Liver (tissue), 9 donors: Measurements from ENCODE around the gene ABAT. TPM values are rescaled to one million over a fixed set of nuclear protein-coding genes. Genes with fewer than 3 reads are reported as not detected.

Experiments
- DNase-seq: peaks from one replicate; pipeline ENCODE4 v3.0.0-alpha.2; 2017; ENCODE audit warnings: low spot score
- H3K27ac ChIP-seq, 2 donors: one replicate each; pipeline ENCODE4 v1.7.0; 2013; ENCODE audit warnings: inconsistent platforms in 2 of 2, low read length in 2 of 2, control low read depth in 1 of 2, low read depth in 1 of 2, mild to moderate bottlenecking in 1 of 2
- H3K27me3 ChIP-seq, 4 donors: one replicate each; pipeline versions ENCODE4 v1.6.1 to v1.7.0; 2013; ENCODE audit warnings: low read length in 3 of 4, inconsistent platforms in 1 of 4, mild to moderate bottlenecking in 1 of 4, moderate library complexity in 1 of 4; ENCODE audit not compliant: control insufficient read depth in 4 of 4, insufficient read depth in 4 of 4
- H3K36me3 ChIP-seq, 4 donors: one replicate each; pipeline versions ENCODE4 v1.6.1 to v1.7.0; 2013; ENCODE audit warnings: low read length in 3 of 4, mild to moderate bottlenecking in 3 of 4, low read depth in 1 of 4, moderate library complexity in 1 of 4; ENCODE audit not compliant: control insufficient read depth in 4 of 4, insufficient read depth in 3 of 4
- H3K4me1 ChIP-seq, 4 donors: one replicate each; pipeline versions ENCODE4 v1.6.1 to v1.7.0; 2013; ENCODE audit warnings: low read length in 3 of 4, mild to moderate bottlenecking in 3 of 4, moderate library complexity in 1 of 4; ENCODE audit not compliant: control insufficient read depth in 4 of 4, insufficient read depth in 4 of 4
- H3K4me3 ChIP-seq, 3 donors: one replicate each; pipeline versions ENCODE4 v1.6.1 to v1.7.0; 2013; ENCODE audit warnings: low read length in 3 of 3, control low read depth in 1 of 3, low read depth in 1 of 3, mild to moderate bottlenecking in 1 of 3
- H3K9ac ChIP-seq, 2 donors: one replicate each; pipeline ENCODE4 v1.7.0; 2013; ENCODE audit warnings: low read length in 2 of 2, mild to moderate bottlenecking in 2 of 2, moderate library complexity in 2 of 2, control low read depth in 1 of 2, low read depth in 1 of 2
- H3K9me3 ChIP-seq, 4 donors: one replicate each; pipeline versions ENCODE4 v1.6.1 to v1.7.0; 2013; ENCODE audit warnings: low read length in 3 of 4; ENCODE audit not compliant: control insufficient read depth in 4 of 4
- ATF3 ChIP-seq: IDR thresholded peaks from 2 replicates; pipeline ENCODE4 v1.6.1; 2016; ENCODE audit warnings: antibody characterized with exemption
- CTCF ChIP-seq: fragments of 150-350 bp; IDR thresholded peaks from 2 replicates; pipeline ENCODE4 v1.5.1; 2017; ENCODE audit warnings: improper control_type of control experiment, low read depth, low read length; ENCODE audit not compliant: missing input control
- EGR1 ChIP-seq, 2 donors: IDR thresholded peaks; 2 replicates each; pipeline ENCODE4 v1.6.1; 2016 to 2018; ENCODE audit warnings: antibody characterized with exemption in 2 of 2, low read depth in 2 of 2
- FOXA2 ChIP-seq: IDR thresholded peaks from 2 replicates; pipeline ENCODE4 v1.6.1; 2016; ENCODE audit warnings: antibody characterized with exemption
- GABPA ChIP-seq, 2 donors: IDR thresholded peaks in 1 of 2; conservative IDR thresholded peaks in 1 of 2; 2 replicates each; pipeline ENCODE4 v1.6.1; 2016; ENCODE audit warnings: antibody characterized with exemption in 2 of 2, mild to moderate bottlenecking in 1 of 2, moderate library complexity in 1 of 2
- HNF4A ChIP-seq, 2 donors: conservative IDR thresholded peaks; 2 replicates each; pipeline ENCODE4 v1.6.1; 2016; ENCODE audit warnings: antibody characterized with exemption in 2 of 2, mild to moderate bottlenecking in 2 of 2
- HNF4G ChIP-seq: IDR thresholded peaks from 2 replicates; pipeline ENCODE4 v1.6.1; 2016; ENCODE audit warnings: antibody characterized with exemption
- JUND ChIP-seq, 2 donors: IDR thresholded peaks; 2 replicates each; pipeline ENCODE4 v1.6.1; 2016; ENCODE audit warnings: antibody characterized with exemption in 2 of 2
- MAX ChIP-seq: IDR thresholded peaks from 2 replicates; pipeline ENCODE4 v1.6.1; 2016; ENCODE audit warnings: antibody characterized with exemption
- NR2F2 ChIP-seq: IDR thresholded peaks from 2 replicates; pipeline ENCODE4 v1.6.1; 2016; ENCODE audit warnings: antibody characterized with exemption
- RAD21 ChIP-seq, 2 donors: IDR thresholded peaks; 2 replicates each; pipeline ENCODE4 v1.6.1; 2016; ENCODE audit warnings: antibody characterized with exemption in 2 of 2, mild to moderate bottlenecking in 2 of 2
- RXRA ChIP-seq, 2 donors: IDR thresholded peaks; 2 replicates each; pipeline ENCODE4 v1.6.1; 2017 to 2018; ENCODE audit warnings: antibody characterized with exemption in 2 of 2, mild to moderate bottlenecking in 1 of 2
- SP1 ChIP-seq: IDR thresholded peaks from 2 replicates; pipeline ENCODE4 v1.6.1; 2018; ENCODE audit warnings: antibody characterized with exemption, mild to moderate bottlenecking
- TAF1 ChIP-seq: conservative IDR thresholded peaks from 2 replicates; pipeline ENCODE4 v1.6.1; 2016; ENCODE audit warnings: antibody characterized with exemption, mild to moderate bottlenecking
- YY1 ChIP-seq: IDR thresholded peaks from 2 replicates; pipeline ENCODE4 v1.6.1; 2016; ENCODE audit warnings: antibody characterized with exemption, mild to moderate bottlenecking
- ZBTB33 ChIP-seq: IDR thresholded peaks from 2 replicates; pipeline ENCODE4 v1.6.1; 2016; ENCODE audit warnings: antibody characterized with exemption
- WGBS: extraction: QIAGEN DNeasy Blood & Tissue Kit; methylation state at CpG from one replicate; pipeline ENCODE4 v1.1.7; 2013; 5-methylcytosine and 5-hydroxymethylcytosine counted together
- polyA plus RNA-seq, 2 donors: library from polyadenylated mRNA; stranded (reverse) in 1 of 2; unstranded in 1 of 2; fragments of 200-250 nt in 1 of 2; fragments of >200 nt in 1 of 2; fragmentation: Nextera tagmentation in 1 of 2; extraction: Ambion mirVana in 1 of 2; gene quantifications; one replicate each; pipeline versions ENCODE4 v1.2.1 to v1.2.3, GENCODE V29; 2013 to 2015
- total RNA-seq, 2 donors: library from RNA; depleted of rRNA; stranded (reverse); fragments of >200 nt; gene quantifications; one replicate each; pipeline ENCODE4 v1.2.3, GENCODE V29; 2014
- TF ChIP-seq, protein P1 (sequence below): IDR thresholded peaks from 2 replicates; pipeline ENCODE4 v1.6.1; 2016; ENCODE audit warnings: antibody characterized with exemption, mild to moderate bottlenecking
- donor health status: healthy.
- donor health status: healthy.
- donor health status: healthy.
- donor health status: healthy.
- donor health status: healthy.

ABAT gene
- total and polyA plus RNA-seq, 4 donors, result 52.4 to 205 (median 141) TPM

DNA sequence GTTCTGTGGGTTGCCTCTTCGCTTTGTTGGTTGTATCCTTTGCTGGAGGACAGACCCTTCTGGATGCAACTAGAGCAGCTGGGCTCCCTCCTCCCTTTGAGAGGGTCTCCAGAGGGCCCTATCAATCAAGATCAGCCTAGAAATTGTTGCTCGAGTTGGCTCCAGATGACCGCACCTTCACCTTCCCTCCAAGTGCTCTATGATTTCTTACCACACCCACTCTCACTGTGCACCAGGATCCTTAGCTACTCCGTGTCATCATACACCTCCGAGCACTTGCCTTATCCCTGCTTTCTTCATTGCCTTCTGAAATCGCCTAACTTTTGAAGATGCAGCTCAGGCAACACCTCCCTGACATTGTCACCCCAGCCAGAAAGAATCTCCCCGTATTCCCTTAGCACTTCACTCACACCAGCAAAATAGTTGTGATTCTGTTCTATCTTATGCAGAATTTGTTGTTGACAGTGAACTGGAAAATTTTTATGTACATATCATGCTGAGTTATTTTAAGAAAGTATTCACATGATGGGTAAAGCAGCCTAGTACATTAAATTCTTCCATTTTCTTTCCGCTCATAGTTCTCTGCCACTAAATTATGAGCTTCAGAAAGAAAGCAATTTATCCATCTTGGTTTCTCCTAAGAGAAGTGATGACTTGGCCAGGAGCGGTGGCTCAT, 52.9 kb downstream of the ABAT start:
- Histone ChIP-seq H3K27ac (no peak overlapping the region), H3K4me3 (no peak overlapping the region), H3K9me3 (no peaks in the 10 kb centered on the region), H3K36me3 (peaks cover 0 to 2% (median 0%) of the 10 kb centered on the region in 4 donors), H3K9ac (no peak overlapping the region), H3K4me1 (peaks cover 6 to 29% (median 9%) of the 10 kb centered on the region in 4 donors), H3K27me3 (no peaks in the 10 kb centered on the region)
- TF ChIP-seq, protein P1, sequence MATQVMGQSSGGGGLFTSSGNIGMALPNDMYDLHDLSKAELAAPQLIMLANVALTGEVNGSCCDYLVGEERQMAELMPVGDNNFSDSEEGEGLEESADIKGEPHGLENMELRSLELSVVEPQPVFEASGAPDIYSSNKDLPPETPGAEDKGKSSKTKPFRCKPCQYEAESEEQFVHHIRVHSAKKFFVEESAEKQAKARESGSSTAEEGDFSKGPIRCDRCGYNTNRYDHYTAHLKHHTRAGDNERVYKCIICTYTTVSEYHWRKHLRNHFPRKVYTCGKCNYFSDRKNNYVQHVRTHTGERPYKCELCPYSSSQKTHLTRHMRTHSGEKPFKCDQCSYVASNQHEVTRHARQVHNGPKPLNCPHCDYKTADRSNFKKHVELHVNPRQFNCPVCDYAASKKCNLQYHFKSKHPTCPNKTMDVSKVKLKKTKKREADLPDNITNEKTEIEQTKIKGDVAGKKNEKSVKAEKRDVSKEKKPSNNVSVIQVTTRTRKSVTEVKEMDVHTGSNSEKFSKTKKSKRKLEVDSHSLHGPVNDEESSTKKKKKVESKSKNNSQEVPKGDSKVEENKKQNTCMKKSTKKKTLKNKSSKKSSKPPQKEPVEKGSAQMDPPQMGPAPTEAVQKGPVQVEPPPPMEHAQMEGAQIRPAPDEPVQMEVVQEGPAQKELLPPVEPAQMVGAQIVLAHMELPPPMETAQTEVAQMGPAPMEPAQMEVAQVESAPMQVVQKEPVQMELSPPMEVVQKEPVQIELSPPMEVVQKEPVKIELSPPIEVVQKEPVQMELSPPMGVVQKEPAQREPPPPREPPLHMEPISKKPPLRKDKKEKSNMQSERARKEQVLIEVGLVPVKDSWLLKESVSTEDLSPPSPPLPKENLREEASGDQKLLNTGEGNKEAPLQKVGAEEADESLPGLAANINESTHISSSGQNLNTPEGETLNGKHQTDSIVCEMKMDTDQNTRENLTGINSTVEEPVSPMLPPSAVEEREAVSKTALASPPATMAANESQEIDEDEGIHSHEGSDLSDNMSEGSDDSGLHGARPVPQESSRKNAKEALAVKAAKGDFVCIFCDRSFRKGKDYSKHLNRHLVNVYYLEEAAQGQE, result no peak
- TF ChIP-seq CTCF (no peak), RXRA (IDR thresholded peaks at IDR 0.05) (no peak), NR2F2 (no peak), RAD21 (IDR thresholded peaks at IDR 0.05) (no peak), FOXA2 (no peak), HNF4A (conservative IDR thresholded peaks at IDR 0.05) (no peak), ATF3 (no peak), HNF4G (no peak), MAX (no peak)
- DNase-seq, result no peak
- 92% methylated on average over 9 of the region's 9 CpGs for WGBS

GRCh38 chr16:8727857-8728618, 53.6 kb downstream of the ABAT start:
- Histone ChIP-seq H3K36me3 (no peaks in the 10 kb centered on the region), H3K9me3 (no peaks in the 10 kb centered on the region), H3K4me3 (no peak overlapping the region), H3K9ac (no peak overlapping the region), H3K27me3 (no peaks in the 10 kb centered on the region), H3K27ac (no peak overlapping the region), H3K4me1 (peaks cover 6 to 29% (median 9%) of the 10 kb centered on the region in 4 donors)
- no peak for DNase-seq
- WGBS, result 81% methylated on average over 13 of the region's 13 CpGs
- TF ChIP-seq ATF3, result no peak
- no peak for TF ChIP-seq SP1
- no peak for TF ChIP-seq HNF4G
- no peak for TF ChIP-seq TAF1
- no peak for TF ChIP-seq YY1
- no peak for TF ChIP-seq HNF4A (conservative IDR thresholded peaks at IDR 0.05)
- TF ChIP-seq RXRA (IDR thresholded peaks at IDR 0.05), result no peak
- no peak for TF ChIP-seq FOXA2
- no peak for TF ChIP-seq CTCF
- no peak for TF ChIP-seq ZBTB33
- no peak for TF ChIP-seq GABPA (IDR thresholded peaks at IDR 0.05 in 1 of 2, conservative IDR thresholded peaks at IDR 0.05 in 1 of 2)
- TF ChIP-seq JUND (IDR thresholded peaks at IDR 0.05), result no peak
- no peak for TF ChIP-seq RAD21 (IDR thresholded peaks at IDR 0.05)
- TF ChIP-seq EGR1 (IDR thresholded peaks at IDR 0.05; ENCODE audit: low read depth in 2 of 2), result no peak
- TF ChIP-seq MAX, result no peak
